Nephron progenitor cell (in vitro differentiated cells): Measurements from ENCODE around the gene PAX9.
"Not testable (repeated sequence)": the region's sequence is repeated elsewhere in the genome, so short reads cannot be mapped to it uniquely, and the experiment has no call there.

Source experiments
- DNase-seq: peaks from one replicate; pipeline ENCODE4 v3.0.0; 2021
- H3K27ac Mint-ChIP-seq: 2 replicates; pipeline ENCODE4 v1.8.0; 2021; ENCODE audit warnings: mild to moderate bottlenecking, moderate library complexity, mixed read lengths
- H3K27me3 Mint-ChIP-seq: 2 replicates; pipeline ENCODE4 v1.8.0; 2021; ENCODE audit warnings: mild to moderate bottlenecking, low read depth, mixed read lengths; ENCODE audit not compliant: poor library complexity
- H3K36me3 Mint-ChIP-seq: 2 replicates; pipeline ENCODE4 v1.8.0; 2021; ENCODE audit warnings: low read depth, mixed read lengths
- H3K4me1 Mint-ChIP-seq: 2 replicates; pipeline ENCODE4 v1.8.0; 2021; ENCODE audit warnings: mixed read lengths
- H3K4me3 Mint-ChIP-seq: 2 replicates; pipeline ENCODE4 v1.8.0; 2021; ENCODE audit warnings: mild to moderate bottlenecking, moderate library complexity, mixed read lengths
- H3K9me3 Mint-ChIP-seq: 2 replicates; pipeline ENCODE4 v1.8.0; 2021; ENCODE audit warnings: mild to moderate bottlenecking, moderate library complexity, mixed read lengths
- CTCF ChIP-seq: fragments of 200-600 bp; sonication (generic); IDR thresholded peaks from 2 replicates; pipeline ENCODE4 v1.5.0; 2021; ENCODE audit warnings: antibody characterized with exemption

The PAX9 gene

GRCh38 chr14:36690311-36691040 lies 28.8 kb downstream of the PAX9 start:
- Mint-ChIP-seq H3K36me3 (peaks cover 10% of the 10 kb centered on the region), H3K4me1 (peaks cover 4% of the 10 kb centered on the region), H3K4me3 (no peak overlapping the region), H3K27me3 (peaks cover 13% of the 10 kb centered on the region), H3K9me3 (peaks cover 19% of the 10 kb centered on the region), H3K27ac (peak overlapping the region; percentile 61)
- no peak for DNase-seq
- TF ChIP-seq CTCF: no peak

GRCh38 chr14:36699420-36699819 lies 37.8 kb downstream of the PAX9 start:
- not testable (repeated sequence) for H3K27ac Mint-ChIP-seq, DNase-seq, H3K4me3 Mint-ChIP-seq, H3K4me1 Mint-ChIP-seq, H3K27me3 Mint-ChIP-seq
- Mint-ChIP-seq H3K9me3 (peaks cover 54% of the 10 kb centered on the region), H3K36me3 (peaks cover 45% of the 10 kb centered on the region)

GRCh38 chr14:36700651-36701050 lies 39.0 kb downstream of the PAX9 start:
- no peak for DNase-seq
- peaks cover 45% of the 10 kb centered on the region for H3K36me3 Mint-ChIP-seq
- TF ChIP-seq CTCF: no peak
- H3K4me1 Mint-ChIP-seq: peaks cover 5% of the 10 kb centered on the region
- no peak overlapping the region for H3K27ac Mint-ChIP-seq
- no peak overlapping the region for H3K4me3 Mint-ChIP-seq
- peaks cover 45% of the 10 kb centered on the region for H3K9me3 Mint-ChIP-seq
- H3K27me3 Mint-ChIP-seq: peaks cover 4% of the 10 kb centered on the region

- Mint-ChIP-seq H3K36me3 (peaks cover 45% of the 10 kb centered on the region), H3K9me3 (peaks cover 41% of the 10 kb centered on the region), H3K4me1 (peaks cover 9% of the 10 kb centered on the region), H3K27me3 (peaks cover 4% of the 10 kb centered on the region), H3K27ac (no peak overlapping the region), H3K4me3 (no peak overlapping the region)
- DNase-seq: no peak
- TF ChIP-seq CTCF: no peak
Measured at GRCh38 chr14:36701132-36701531, 39.5 kb downstream of the PAX9 start.

GRCh38 chr14:36702474-36702873 lies 40.8 kb downstream of the PAX9 start:
- Mint-ChIP-seq H3K4me3 (no peak overlapping the region), H3K27ac (no peak overlapping the region), H3K9me3 (peaks cover 27% of the 10 kb centered on the region), H3K27me3 (peaks cover 5% of the 10 kb centered on the region), H3K4me1 (peaks cover 18% of the 10 kb centered on the region), H3K36me3 (peaks cover 39% of the 10 kb centered on the region)
- no peak for TF ChIP-seq CTCF
- DNase-seq: no peak

GRCh38 chr14:36707570-36707969 lies 45.9 kb downstream of the PAX9 start:
- TF ChIP-seq CTCF: no peak
- no peak overlapping the region for H3K4me3 Mint-ChIP-seq
- H3K4me1 Mint-ChIP-seq: peaks cover 17% of the 10 kb centered on the region
- H3K27me3 Mint-ChIP-seq: peaks cover 5% of the 10 kb centered on the region
- H3K9me3 Mint-ChIP-seq: peaks cover 4% of the 10 kb centered on the region
- H3K27ac Mint-ChIP-seq: no peak overlapping the region
- H3K36me3 Mint-ChIP-seq: peaks cover 15% of the 10 kb centered on the region
- no peak for DNase-seq
